ENCODE measurements around the gene IFNAR2.
"Not testable (repeated sequence)": the region's sequence is repeated elsewhere in the genome, so short reads cannot be mapped to it uniquely, and the experiment has no call there.

Gene IFNAR2

GRCh38 chr21:33244082-33244778 is 14.5 kb downstream of the IFNAR2 start:
- DNase-seq (ENCODE audit: low read depth in 1 of 2, low spot score in 1 of 2), result no peak

DNA sequence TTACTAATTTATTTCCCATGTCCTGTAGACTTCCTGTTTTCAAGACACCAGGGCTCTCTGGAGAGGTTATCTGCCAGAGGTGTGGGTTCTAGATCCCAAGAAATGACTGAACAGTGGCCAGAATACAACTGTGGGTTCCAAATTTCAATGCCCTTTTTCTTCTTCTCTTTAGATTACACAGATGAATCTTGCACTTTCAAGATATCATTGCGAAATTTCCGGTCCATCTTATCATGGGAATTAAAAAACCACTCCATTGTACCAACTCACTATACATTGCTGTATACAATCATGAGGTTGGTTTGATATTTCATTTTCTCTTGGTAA is 15.0 kb downstream of the IFNAR2 start:
- DNase-seq (ENCODE audit: low read depth in 1 of 2, low spot score in 1 of 2), result no peak

GRCh38 chr21:33245289-33245918 is 15.7 kb downstream of the IFNAR2 start:
- no peak for DNase-seq (ENCODE audit: low read depth in 1 of 2, low spot score in 1 of 2)

GRCh38 chr21:33246506-33246905 is 16.8 kb downstream of the IFNAR2 start:
- no peak for DNase-seq (ENCODE audit: low read depth in 1 of 2, low spot score in 1 of 2)

DNA sequence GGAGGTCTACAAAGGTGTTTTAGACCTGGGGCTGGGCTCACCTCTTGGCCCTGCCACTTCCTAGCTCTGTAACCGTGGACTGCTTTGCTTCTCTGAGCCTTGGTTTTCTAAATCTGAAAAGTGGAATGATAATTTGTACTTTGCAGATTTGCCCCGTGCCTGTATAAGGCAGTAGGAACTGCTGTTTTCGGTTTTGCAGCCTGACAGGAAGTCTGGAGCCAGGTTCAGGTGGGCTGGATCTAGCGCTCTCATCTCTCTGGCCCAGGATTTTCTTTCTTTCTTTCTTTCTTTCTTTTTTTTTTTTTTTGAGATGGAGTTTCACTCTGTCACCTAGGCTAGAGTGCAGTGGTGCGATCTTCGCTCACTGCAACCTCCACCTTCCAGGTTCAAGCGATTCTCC is 17.2 kb downstream of the IFNAR2 start:
- DNase-seq (ENCODE audit: low read depth in 1 of 2, low spot score in 1 of 2), result no peak

DNA sequence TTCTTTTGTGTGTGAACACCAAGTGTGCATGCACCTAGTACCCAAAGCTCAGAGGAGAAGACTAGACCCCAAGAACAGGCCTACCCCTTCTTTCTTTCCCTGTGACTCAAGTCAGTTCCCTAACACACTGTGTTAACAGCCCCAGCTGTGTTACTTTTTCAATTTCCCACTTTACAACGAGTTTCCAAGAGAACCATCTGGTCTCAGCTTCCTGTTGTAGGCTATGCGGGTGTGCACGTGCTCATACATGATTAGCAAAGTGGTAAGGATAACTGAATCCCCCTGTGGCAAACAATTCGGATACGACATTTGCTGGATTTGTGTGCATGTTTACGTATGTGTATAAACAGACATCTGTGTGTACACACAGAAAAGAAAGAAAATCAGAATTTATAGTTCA is 17.9 kb downstream of the IFNAR2 start:
- DNase-seq (ENCODE audit: low read depth in 1 of 2, low spot score in 1 of 2), result no peak

DNA sequence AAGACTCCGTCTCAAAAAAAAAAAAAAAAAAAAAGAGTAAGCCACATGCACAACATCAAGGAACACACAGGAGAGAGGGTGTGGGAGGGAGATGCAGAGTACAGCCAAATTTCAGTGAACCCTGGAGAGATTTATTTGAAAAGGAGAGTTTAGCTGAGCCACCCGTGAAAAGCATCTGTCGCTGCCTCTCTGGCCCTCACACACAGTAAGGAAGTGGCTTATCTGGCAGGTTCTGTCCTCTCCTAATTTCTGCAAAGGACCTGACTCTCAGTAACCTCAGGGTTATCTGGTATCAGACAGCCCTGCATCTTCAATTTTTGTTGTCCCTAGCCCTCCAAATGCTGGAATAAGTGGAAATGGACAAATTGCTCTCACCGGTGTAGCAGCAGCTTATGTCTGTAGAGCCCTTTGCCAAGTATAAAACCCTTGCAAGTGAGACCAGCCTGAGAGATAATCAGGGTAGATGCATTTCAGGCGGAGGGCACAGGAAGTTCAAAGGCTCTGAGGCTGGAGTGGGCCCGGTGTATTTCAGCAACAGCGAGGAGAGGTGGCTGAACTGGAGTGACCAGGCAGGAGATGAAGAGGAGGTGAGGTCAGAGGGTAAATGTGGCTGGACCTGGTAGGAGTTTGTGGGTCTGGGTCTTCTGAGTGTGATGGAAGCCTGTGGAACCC is 19.7 kb downstream of the IFNAR2 start:
- no peak for DNase-seq (ENCODE audit: low read depth in 1 of 2, low spot score in 1 of 2)

GRCh38 chr21:33251119-33251518 is 21.4 kb downstream of the IFNAR2 start:
- DNase-seq (ENCODE audit: low read depth in 1 of 2, low spot score in 1 of 2), result no peak

DNA sequence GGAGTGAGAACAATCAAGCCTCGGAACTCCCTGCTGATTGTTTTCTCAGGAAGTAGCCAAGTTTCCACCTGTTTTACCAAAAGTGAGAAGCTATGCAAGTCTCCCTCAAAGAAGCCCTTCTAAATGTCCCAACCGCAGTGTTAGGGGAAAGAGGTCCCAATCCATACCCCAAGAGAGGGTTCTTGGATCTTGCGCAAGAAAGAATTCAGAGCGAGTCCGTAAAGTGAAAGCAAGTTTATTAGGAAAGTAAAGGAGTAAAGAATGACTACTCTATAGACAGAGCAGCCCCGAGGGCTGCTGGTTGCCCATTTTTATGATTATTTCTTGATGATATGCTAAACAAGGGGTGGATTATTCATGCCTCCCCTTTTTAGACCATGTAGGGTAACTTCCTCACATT is 23.6 kb downstream of the IFNAR2 start:
- not testable (repeated sequence) for DNase-seq (ENCODE audit: low read depth in 1 of 2, low spot score in 1 of 2)

DNA sequence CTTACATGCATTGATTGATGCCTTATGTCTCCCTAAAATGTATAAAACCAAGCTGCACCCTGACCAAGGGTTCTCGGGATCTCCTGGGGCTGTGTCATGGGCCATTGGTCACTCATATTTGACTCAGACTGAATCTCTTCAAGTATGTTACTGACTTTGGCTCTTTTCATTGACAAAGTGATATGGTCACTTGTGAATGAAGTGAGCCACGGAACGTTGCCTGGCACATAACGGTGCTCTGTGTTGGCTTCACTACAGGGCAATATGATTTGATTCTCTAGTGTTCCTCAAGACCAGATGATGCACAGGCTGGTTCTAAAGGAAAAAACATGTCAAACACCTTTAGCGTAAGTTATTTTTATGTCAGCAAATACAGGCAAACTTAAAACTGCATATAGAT is 25.0 kb downstream of the IFNAR2 start:
- no peak for DNase-seq (ENCODE audit: low read depth in 1 of 2, low spot score in 1 of 2)

- no peak for DNase-seq (ENCODE audit: low read depth in 1 of 2, low spot score in 1 of 2)
Measured at GRCh38 chr21:33255404-33255803, 25.7 kb downstream of the IFNAR2 start.

DNA sequence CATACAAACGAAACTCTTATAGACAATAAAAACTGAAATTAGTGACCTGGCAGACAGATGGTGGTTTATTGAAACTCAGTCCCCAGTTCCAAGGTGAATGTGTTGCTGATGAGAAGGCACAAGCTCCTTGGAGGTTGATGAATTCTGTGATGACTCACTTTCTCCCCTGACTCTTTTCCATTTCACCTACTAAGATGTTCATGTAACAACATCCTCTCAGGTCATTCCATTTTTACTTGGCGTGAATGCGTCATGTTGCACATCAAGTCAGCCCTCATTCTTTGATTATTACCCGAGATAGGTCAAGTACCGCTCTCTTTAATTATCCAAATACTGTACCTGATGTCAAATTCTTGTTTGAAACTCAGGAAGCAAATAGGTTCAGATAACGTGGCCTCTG is 26.3 kb downstream of the IFNAR2 start:
- no peak for DNase-seq (ENCODE audit: low read depth in 1 of 2, low spot score in 1 of 2)

DNA sequence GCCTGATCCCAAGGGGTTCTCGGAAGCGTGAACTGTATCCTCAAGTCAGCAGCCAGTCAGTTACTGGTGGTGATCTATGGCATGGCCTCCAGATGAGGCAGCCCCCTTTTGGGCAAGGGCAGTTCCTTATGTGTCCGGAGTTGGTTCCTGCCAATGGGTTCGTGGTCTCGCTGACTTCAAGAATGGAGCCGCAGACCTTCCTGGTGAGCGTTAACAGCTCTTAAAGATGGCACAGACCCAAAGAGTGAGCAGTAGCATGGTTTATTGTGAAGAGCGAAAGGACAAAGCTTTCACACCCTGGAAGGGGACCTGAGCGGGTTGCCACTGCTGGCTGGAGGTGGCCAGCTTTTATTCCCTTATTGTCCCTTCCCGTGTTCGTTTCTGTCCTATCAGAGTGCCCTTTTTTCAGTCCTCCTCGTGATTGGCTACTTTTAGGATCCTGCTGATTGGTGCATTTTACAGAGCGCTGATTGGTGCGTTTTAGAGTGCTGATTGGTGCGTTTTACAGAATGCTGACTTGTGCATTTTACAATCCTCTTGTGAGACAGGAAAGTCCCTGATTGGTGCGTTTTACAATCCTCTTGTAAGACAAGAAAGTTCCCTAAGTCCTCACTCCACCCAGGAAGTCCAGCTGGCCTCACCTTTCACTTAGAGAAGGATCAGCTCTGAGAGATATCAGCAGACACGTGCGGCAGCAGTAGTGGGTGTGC is 27.5 kb downstream of the IFNAR2 start:
- DNase-seq (ENCODE audit: low read depth in 1 of 2, low spot score in 1 of 2), result no peak

GRCh38 chr21:33258475-33258874 is 28.7 kb downstream of the IFNAR2 start:
- DNase-seq (ENCODE audit: low read depth in 1 of 2, low spot score in 1 of 2), result no peak

DNA sequence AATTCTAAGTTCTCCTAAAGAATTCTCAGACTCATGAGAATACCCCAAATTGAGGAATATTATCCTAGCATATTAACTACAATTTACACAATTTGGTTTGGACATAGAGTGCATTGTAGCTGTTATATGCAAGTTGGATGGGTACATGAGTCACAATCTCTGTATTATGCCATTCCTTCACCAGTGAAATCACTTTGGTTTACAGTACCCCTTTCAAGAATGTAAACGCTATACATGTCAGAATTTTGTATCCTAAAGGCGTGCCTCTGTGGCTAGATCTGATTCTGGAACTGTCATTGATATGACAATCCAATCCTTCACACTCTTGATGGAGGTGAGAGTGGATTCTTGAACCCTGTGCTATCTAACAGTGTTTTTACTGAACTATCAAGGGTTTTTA is 29.7 kb downstream of the IFNAR2 start:
- DNase-seq (ENCODE audit: low read depth in 1 of 2, low spot score in 1 of 2), result no peak

DNA sequence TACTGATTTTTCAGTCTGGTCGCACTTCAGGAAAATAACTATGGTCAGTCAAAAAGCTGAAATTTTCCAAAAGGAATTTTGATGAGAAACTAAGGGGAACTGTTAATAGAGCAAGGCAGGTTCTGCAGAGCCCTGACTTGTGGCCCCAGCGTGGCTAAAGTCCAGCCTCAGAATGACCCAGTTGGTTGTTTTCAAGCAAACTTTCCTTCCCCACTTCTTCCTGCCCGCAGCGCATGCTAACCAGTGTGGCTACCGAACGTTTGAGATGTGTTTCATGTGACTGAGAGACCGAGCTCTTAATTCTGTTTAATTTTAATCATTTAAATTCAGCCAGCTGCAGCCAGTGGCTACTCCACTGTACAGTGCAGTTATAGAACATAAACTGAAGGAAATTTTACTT is 30.3 kb downstream of the IFNAR2 start:
- DNase-seq (ENCODE audit: low read depth in 1 of 2, low spot score in 1 of 2), result no peak

GRCh38 chr21:33261635-33262034 is 31.9 kb downstream of the IFNAR2 start:
- DNase-seq (ENCODE audit: low read depth in 1 of 2, low spot score in 1 of 2), result no peak

DNA sequence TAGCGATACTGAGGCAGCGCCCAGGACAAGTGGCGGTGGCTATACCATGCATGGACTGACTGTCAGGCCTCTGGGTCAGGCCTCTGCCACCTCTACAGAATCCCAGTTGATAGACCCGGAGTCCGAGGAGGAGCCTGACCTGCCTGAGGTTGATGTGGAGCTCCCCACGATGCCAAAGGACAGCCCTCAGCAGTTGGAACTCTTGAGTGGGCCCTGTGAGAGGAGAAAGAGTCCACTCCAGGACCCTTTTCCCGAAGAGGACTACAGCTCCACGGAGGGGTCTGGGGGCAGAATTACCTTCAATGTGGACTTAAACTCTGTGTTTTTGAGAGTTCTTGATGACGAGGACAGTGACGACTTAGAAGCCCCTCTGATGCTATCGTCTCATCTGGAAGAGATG is 33.2 kb downstream of the IFNAR2 start:
- DNase-seq (ENCODE audit: low read depth in 1 of 2, low spot score in 1 of 2), result no peak

- DNase-seq (ENCODE audit: low read depth in 1 of 2, low spot score in 1 of 2), result no peak
Measured at GRCh38 chr21:33264561-33264960, 34.8 kb downstream of the IFNAR2 start.

- no peak for DNase-seq (ENCODE audit: low read depth in 1 of 2, low spot score in 1 of 2)
Measured at GRCh38 chr21:33265664-33266049, 35.9 kb downstream of the IFNAR2 start.

GRCh38 chr21:33266050-33266788 is 36.5 kb downstream of the IFNAR2 start, which contains the start of gene IL10RB:
Gene IL10RB, plus strand, starts transcription at chr21:33266367. Its CDS starts 99 bp downstream, at chr21:33266466.
- DNase-seq (ENCODE audit: low read depth in 1 of 2, low spot score in 1 of 2), result peak; percentile 30 to 60
